ENCODE data around the gene UFSP1.
"Not testable (repeated sequence)": the region's sequence is repeated elsewhere in the genome, so short reads cannot be mapped to it uniquely, and the experiment has no call there.

UFSP1 gene

GRCh38 chr7:100888988-100889750, at the start of gene UFSP1:
TSS of gene UFSP1 (minus strand) at chr7:100889715. CDS start at chr7:100889271, 444 bp downstream.
- DNase-seq: no peak

GRCh38 chr7:100936167-100936566, 46.7 kb upstream of the UFSP1 start:
- DNase-seq: not testable (repeated sequence)

GRCh38 chr7:100935381-100935780, 45.9 kb upstream of the UFSP1 start:
- DNase-seq: not testable (repeated sequence)

GRCh38 chr7:100933734-100934133, 44.2 kb upstream of the UFSP1 start:
- DNase-seq: no peak

- DNase-seq: no peak
These were observed 40.3 kb upstream of the UFSP1 start for GRCh38 chr7:100929808-100930174.

- DNase-seq: not testable (repeated sequence)
These were observed 34.1 kb upstream of the UFSP1 start for GRCh38 chr7:100923616-100924015.

- DNase-seq: no peak
These were observed 31.5 kb upstream of the UFSP1 start for GRCh38 chr7:100921039-100921438.

GRCh38 chr7:100919779-100920437, 30.4 kb upstream of the UFSP1 start:
- DNase-seq: not testable (repeated sequence)

GRCh38 chr7:100919335-100919734, 29.8 kb upstream of the UFSP1 start:
- DNase-seq: not testable (repeated sequence)

GRCh38 chr7:100914879-100915447, 25.4 kb upstream of the UFSP1 start:
- no peak for DNase-seq

GRCh38 chr7:100914208-100914878, 24.8 kb upstream of the UFSP1 start:
- no peak for DNase-seq

- no peak for DNase-seq
These were observed 22.0 kb upstream of the UFSP1 start for GRCh38 chr7:100911484-100911883.

- not testable (repeated sequence) for DNase-seq
These were observed 20.9 kb upstream of the UFSP1 start for GRCh38 chr7:100910443-100910842.

GRCh38 chr7:100908512-100908911, 19.0 kb upstream of the UFSP1 start:
- no peak for DNase-seq

GRCh38 chr7:100902638-100903037, 13.1 kb upstream of the UFSP1 start:
- DNase-seq: no peak

GRCh38 chr7:100901921-100902332, 12.4 kb upstream of the UFSP1 start:
- no peak for DNase-seq

GRCh38 chr7:100900978-100901377, 11.5 kb upstream of the UFSP1 start:
- DNase-seq: no peak

- no peak for DNase-seq
These were observed 9.9 kb upstream of the UFSP1 start for GRCh38 chr7:100899432-100899831.

- DNase-seq: no peak
These were observed 8.4 kb upstream of the UFSP1 start for GRCh38 chr7:100897772-100898454.

GRCh38 chr7:100896732-100897608, 7.5 kb upstream of the UFSP1 start:
- no peak for DNase-seq

- no peak for DNase-seq
These were observed 6.6 kb upstream of the UFSP1 start for GRCh38 chr7:100895956-100896731.
